Retina (tissue), 1 donor: ENCODE measurements around the gene MCM6.
"Not testable (repeated sequence)": the region's sequence is repeated elsewhere in the genome, so short reads cannot be mapped to it uniquely, and the experiment has no call there.

ENCODE experiments used
- DNase-seq: peaks from one replicate; pipeline ENCODE4 v3.0.0-alpha.2; 2016

The MCM6 gene

DNA sequence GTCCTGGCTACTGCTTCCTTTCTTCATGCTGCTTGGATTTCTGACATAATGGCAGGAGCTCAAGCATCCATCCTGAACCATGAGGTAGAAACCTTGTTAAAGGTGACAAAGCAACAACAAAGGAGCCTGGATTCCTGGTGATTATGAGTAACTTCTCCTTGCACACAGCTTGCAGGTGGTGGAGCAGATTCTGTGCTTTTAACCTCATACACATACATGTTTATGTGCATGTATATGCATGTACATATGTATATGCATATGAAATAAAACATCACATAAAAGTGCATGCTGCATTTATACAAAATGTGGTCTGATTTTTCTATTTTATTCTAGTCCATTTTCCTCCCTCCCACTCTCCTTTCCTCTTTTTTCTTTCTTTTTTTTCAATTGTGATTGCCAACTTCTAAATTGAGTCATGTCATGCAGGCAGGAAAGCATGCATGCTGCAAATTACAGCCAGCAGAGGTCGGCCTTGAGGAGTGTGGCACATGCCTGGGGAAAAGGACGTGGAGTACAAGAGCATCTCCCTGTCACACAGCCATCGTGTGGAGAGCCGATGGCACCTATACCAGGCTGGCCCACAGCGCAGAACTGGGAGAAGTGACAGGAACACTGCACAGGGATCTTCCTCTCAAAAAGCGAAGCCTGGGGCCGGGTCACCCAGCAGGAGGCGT is 57.2 kb downstream of the MCM6 start:
- no peak for DNase-seq

DNA sequence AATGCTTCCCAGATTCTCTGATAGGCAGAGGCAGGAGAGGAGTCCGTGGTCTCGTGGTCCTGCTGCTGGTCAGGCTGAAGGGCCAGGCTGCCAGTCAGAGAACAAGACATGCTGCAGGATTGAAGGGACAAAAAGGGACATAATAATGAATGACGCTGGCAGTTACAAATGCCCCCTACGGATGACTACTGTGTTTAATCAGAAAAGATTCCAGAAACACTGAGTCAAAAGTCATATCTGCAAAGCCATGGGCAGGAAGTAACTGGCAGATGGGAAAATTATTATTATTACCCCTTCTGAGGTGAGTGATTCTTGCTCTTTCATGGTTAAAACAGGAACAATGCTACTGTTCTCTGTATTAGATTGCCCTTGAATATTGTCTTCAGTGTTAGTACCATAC is 58.3 kb downstream of the MCM6 start:
- DNase-seq, result no peak

DNA sequence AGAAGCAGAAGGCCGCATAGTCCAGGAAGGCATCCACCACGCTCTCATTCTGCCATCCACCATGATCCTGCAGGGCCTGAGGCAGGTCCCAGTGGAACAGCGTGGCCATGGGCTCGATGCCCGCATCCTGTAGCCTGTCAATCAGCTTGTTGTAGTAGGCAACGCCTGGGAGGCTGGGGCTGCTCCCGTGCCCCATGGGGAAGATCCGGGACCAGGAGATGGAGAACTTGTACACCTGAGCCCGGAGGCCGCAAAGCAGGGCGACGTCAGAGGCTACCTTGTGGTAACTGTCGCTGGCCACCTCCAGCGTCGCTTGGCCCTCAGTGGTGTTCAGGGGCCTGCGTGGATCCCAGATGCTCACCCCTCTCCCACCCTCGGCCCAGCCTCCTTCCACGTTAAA is 58.8 kb downstream of the MCM6 start:
- DNase-seq, result no peak

- no peak for DNase-seq
These were observed 61.0 kb downstream of the MCM6 start for GRCh38 chr2:135815269-135815668.

DNA sequence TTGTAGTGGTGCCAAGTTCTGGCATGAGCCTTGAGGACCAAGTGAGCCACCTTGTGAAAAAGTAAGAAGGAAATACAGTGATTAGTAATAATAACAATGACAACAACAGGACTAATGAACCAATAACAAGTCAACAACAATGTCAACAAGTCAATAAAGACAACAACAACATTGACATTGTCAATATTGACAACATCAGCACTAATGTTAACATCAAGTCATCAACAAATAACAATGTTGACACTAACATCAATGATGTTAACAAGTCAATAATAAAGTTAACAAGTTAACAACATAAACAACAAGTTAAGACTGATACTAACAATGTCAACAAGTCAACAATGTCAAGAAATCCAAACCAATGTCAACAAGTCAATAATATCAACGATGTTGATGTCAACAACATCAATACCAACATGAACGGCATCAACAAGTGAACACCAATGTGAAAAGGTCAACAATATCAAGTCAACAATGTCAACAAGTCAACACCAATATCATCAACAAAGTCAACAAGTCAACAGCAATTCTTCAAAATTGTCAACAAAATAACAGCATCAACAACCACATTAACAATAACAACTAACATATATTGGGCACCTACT is 63.2 kb downstream of the MCM6 start:
- no peak for DNase-seq

- not testable (repeated sequence) for DNase-seq
These were observed 68.4 kb downstream of the MCM6 start for GRCh38 chr2:135807874-135808273.

DNA sequence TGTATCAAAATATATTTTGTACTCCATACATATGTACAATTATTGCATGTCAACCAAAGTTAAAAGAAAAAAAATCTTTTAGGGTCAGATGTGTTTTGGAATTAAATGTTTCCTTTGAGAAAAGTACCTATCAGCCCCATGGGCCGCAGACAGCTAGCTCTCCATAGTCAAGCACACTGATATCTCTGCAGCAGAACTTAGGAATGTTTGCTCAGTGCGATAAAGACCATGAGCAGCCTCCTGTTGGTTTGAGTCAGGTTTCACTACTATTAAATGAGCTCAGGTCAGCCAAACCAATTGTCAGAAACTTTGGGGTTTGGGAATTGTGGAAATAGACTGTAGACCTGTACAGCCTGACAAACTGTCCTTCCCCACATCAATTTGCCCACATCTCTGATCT is 73.0 kb downstream of the MCM6 start:
- no peak for DNase-seq

GRCh38 chr2:135802350-135802749 is 73.9 kb downstream of the MCM6 start:
- no peak for DNase-seq

GRCh38 chr2:135800513-135801460 is 75.5 kb downstream of the MCM6 start:
- no peak for DNase-seq

DNA sequence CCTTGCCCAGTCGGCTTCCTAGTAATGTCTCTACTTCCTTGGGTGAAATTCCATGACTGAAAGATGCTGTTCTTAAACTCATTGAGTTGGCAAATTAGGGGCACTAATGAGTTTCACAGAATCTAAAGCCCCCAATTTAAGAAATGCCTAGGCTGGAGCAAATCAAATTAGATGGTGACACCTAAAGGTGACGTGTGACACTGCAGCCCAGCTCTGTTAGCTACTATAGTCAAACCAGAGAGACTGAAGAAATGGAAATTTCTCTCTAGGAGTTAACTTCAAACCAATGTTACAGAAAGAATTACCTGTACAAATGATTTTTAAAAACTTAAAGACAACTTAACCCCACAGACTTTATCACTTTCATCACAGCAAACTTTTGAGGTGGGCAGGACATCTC is 76.5 kb downstream of the MCM6 start:
- no peak for DNase-seq

DNA sequence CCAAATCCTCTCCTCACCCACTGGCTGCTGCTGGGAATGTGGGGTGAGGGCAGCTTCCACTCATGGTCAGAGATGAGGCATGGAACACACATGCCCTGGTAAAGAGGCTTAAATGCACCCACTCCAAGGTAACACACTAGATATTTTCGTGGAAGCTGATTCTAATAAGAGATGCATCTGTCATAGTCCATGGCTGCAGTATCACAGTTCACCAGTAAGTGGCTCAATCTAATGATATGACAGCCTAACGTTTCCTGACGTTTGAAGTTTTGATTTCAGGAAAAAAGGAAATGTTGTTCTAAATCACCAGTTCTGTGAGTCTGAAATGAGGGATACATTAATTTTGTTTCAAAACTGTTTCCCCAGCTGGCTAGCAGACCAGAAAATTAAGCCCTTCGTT is 77.5 kb downstream of the MCM6 start:
- no peak for DNase-seq

- no peak for DNase-seq
These were observed 78.0 kb downstream of the MCM6 start for GRCh38 chr2:135798275-135798705.

DNA sequence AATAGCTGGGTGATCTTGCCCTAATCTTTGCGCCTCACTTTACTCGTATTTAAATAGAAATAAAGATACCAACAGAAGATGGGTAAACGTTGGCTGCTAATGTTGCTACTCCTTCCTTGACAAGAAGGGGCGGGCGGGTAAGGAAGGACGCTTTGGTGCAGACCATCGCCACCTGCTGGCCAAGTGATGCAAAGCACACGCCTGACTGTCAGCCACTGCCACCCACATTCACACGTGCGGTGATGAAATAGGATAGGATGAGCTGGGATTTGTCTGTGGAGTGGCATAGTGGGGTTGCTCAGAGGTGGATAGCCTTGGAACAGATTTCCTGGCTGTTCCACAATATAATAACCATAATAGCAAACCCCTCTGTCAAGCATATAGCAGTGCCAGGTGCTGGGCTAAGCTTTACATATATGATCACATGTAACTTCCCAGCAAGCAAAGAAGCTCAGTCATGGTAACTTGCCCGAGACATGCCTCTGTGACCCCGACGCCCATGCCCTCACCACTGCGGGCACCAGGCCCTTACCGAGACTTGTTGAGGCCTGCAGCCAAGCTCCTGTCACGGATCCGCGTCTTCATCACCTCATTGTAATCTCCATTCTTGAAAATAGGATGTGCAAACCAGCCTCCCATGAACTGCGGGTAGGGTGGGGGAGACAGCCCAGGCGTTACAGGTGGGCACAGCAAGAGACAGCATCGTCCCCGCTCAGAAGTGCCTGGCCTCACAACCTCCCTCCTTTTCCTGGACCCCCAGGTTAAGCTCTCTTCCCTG is 78.6 kb downstream of the MCM6 start:
- peak; percentile 79 for DNase-seq

DNA sequence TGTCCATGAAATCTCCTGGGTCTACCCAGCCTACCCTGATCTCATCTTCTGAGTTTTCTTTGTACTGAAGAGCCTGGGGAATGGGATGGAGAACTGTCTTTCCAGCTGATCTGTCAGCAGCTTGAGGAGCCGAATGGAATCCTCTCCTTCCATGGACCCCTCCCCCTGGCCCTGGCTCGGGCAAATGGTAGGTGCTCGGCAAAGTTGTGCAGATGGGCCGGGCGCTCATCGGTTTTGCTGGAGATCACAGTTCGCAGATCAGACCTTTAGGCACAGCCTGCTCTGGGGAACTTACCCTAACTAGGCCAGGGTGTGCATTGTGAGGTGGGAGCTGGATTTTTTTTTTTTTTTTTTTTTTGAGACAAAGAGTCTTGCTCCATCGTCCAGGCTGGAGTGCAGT is 79.6 kb downstream of the MCM6 start:
- no peak for DNase-seq

DNA sequence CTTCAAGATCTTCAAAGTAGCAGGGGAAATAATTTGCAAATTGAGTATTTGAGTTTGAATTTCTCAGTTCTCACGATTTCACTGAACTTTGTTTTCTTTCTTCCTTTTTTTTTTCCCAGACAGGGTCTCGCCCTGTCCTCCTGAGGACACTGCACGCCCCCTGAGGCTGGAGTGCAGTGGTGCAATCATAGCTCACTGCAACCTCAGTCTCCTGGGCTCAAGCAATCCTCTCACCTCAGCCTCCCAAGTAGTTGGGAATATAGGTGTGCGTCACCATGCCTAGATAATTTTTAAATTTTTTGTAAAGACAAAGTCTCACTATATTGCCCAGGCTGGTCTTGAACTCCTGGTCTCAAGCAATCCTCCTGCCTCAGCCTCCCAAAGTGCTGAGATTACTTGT is 80.6 kb downstream of the MCM6 start:
- DNase-seq, result not testable (repeated sequence)

GRCh38 chr2:135792401-135793150 is 83.7 kb downstream of the MCM6 start:
- no peak for DNase-seq

- DNase-seq, result no peak
These were observed 84.6 kb downstream of the MCM6 start for GRCh38 chr2:135791418-135792190.

GRCh38 chr2:135790423-135790822 is 85.8 kb downstream of the MCM6 start:
- no peak for DNase-seq
